OCI-LY1 (cell line): ENCODE data around the gene RPL39L.

Experiments used
- CTCF ChIP-seq: fragments of 200-600 bp; sonication (generic), shearing (Covaris generic); IDR thresholded peaks from 2 replicates; pipeline ENCODE4 v1.5.1; 2017; ENCODE audit warnings: mild to moderate bottlenecking, antibody characterized with exemption, low read length, moderate library complexity, mixed read lengths
- EZH2 ChIP-seq: fragments of 200-600 bp; sonication (generic), shearing (Covaris generic); IDR thresholded peaks from 2 replicates; pipeline ENCODE4 v1.8.0; 2017; ENCODE audit warnings: borderline replicate concordance, mixed run types, mild to moderate bottlenecking, antibody characterized with exemption, low read length, moderate library complexity, mixed read lengths

DNA sequence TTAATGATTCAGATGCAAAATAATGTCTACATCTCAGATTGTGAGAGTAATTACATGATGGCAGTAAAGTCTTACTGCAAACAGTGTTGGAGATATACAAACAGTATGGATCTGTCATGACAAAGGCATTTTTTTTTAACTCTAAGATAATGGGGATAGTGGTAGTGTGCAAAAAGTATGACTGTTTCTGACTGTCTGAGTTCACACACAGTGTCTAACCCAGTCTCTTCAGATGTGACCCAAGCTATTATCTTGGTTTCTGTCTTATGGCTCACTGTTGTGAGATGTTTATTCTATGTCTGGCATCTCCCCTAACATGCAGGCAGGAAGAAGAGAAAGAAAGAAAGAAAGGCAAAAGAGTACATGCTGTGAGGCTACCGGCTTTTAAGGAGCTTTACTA lies 17.0 kb downstream of the RPL39L start:
- no peak for TF ChIP-seq CTCF
- no peak for TF ChIP-seq EZH2
